ENCODE results near the gene KIF23. TPM values are rescaled to one million over a fixed set of nuclear protein-coding genes. Genes with fewer than 3 reads are reported as not detected.

Gene KIF23
- total RNA-seq, 4 donors from 2014 or later, result 0.47 to 0.81 TPM; not detected in 2

DNA sequence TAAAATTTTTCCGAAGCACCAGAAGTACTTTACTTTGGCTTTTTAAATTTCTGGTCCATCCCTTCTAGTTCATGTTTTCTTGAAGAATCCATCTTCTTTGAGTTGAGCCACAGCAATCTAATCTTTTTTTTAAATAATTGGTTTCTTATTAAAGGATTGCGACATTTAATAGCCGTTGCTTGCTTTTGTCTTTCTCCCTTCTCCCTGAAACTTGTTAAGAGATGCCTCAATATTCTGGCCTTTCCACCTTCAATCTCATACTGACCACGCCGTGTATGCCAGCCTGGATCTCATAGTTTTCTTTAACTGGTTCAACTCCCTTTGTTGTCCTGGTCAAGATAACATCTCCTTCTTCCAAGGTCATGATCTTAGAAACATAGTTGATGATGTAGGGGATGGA is 20.1 kb downstream of the KIF23 start:
- in situ Hi-C loops (cut with MboI; ENCODE audit: low sequenced_read_pairs in 4 of 4), result no loop called here
- TF ChIP-seq, protein P1, sequence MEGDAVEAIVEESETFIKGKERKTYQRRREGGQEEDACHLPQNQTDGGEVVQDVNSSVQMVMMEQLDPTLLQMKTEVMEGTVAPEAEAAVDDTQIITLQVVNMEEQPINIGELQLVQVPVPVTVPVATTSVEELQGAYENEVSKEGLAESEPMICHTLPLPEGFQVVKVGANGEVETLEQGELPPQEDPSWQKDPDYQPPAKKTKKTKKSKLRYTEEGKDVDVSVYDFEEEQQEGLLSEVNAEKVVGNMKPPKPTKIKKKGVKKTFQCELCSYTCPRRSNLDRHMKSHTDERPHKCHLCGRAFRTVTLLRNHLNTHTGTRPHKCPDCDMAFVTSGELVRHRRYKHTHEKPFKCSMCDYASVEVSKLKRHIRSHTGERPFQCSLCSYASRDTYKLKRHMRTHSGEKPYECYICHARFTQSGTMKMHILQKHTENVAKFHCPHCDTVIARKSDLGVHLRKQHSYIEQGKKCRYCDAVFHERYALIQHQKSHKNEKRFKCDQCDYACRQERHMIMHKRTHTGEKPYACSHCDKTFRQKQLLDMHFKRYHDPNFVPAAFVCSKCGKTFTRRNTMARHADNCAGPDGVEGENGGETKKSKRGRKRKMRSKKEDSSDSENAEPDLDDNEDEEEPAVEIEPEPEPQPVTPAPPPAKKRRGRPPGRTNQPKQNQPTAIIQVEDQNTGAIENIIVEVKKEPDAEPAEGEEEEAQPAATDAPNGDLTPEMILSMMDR (IDR thresholded peaks at IDR 0.05 in 4 of 5, conservative IDR thresholded peaks at IDR 0.05 in 1 of 5), result no peak
- no peak for TF ChIP-seq POLR2A (IDR thresholded peaks at IDR 0.05)
- Histone ChIP-seq H3K27me3 (no peaks in the 10 kb centered on the region), H3K4me1 (no peaks in the 10 kb centered on the region), H3K36me3 (no peaks in the 10 kb centered on the region), H3K27ac (no peak overlapping the region), H3K9me3 (no peaks in the 10 kb centered on the region), H3K4me3 (no peak overlapping the region)
- ATAC-seq (no peak), DNase-seq (no peak)
- intact Hi-C loops (cut with DNase I; ENCODE audit: low total_unique reads), result no loop called here

DNA sequence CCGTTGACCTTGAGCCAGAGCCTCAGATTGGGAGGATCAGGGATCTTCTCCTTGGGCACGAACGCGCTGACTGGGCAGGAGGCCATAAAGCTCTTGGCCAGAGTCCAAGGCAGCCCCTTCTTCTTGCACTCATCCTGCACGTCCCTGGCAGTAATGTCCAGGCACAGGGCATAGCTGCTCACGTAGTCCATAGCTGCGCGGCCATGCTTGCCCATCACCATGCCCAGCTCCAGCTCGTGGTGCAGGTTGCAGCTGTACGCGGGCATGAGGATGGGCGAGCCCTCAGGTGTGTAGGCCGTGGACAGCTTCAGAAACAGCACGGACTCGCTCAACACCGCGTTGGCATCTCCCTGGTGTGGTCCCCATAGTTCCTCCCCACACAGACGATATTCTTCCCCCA is 20.5 kb downstream of the KIF23 start:
- Histone ChIP-seq H3K4me3 (no peak overlapping the region), H3K4me1 (no peaks in the 10 kb centered on the region), H3K9me3 (no peaks in the 10 kb centered on the region), H3K36me3 (no peaks in the 10 kb centered on the region), H3K27me3 (no peaks in the 10 kb centered on the region), H3K27ac (no peak overlapping the region)
- ATAC-seq (no peak), DNase-seq (no peak)
- intact Hi-C loops (cut with DNase I; ENCODE audit: low total_unique reads), result no loop called here
- in situ Hi-C loops (cut with MboI; ENCODE audit: low sequenced_read_pairs in 4 of 4), result no loop called here
- TF ChIP-seq, protein P1 (IDR thresholded peaks at IDR 0.05 in 4 of 5, conservative IDR thresholded peaks at IDR 0.05 in 1 of 5), result no peak
- TF ChIP-seq POLR2A (IDR thresholded peaks at IDR 0.05), result no peak

DNA sequence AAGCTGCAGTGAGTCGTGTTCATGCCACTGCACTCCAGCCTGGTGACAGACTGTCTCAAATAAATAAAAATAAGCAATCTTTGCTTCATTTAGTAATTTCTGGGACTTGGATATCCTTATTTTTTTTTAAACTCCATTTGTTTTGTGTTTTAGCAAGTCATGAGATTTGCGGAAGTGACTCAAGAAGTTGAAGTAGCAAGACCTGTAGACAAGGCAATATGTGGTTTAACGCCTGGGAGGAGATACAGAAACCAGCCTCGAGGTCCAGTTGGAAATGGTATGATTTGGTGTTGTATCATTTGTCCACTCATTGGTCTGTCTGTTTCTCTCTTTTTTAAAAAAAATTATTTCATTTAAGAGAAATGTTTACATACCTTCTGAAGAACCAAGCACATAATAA is 21.8 kb downstream of the KIF23 start:
- H3K4me3 ChIP-seq, result no peak overlapping the region
- H3K27ac ChIP-seq, result no peak overlapping the region
- intact Hi-C loops (cut with DNase I; ENCODE audit: low total_unique reads), result no loop called here
- in situ Hi-C loops (cut with MboI; ENCODE audit: low sequenced_read_pairs in 4 of 4), result no loop called here
- H3K27me3 ChIP-seq, result no peaks in the 10 kb centered on the region
- no peak for TF ChIP-seq POLR2A (IDR thresholded peaks at IDR 0.05)
- TF ChIP-seq, protein P1 (IDR thresholded peaks at IDR 0.05 in 4 of 5, conservative IDR thresholded peaks at IDR 0.05 in 1 of 5), result no peak
- DNase-seq (no peak), ATAC-seq (no peak)
- H3K36me3 ChIP-seq, result no peaks in the 10 kb centered on the region
- no peaks in the 10 kb centered on the region for H3K9me3 ChIP-seq
- no peaks in the 10 kb centered on the region for H3K4me1 ChIP-seq

DNA sequence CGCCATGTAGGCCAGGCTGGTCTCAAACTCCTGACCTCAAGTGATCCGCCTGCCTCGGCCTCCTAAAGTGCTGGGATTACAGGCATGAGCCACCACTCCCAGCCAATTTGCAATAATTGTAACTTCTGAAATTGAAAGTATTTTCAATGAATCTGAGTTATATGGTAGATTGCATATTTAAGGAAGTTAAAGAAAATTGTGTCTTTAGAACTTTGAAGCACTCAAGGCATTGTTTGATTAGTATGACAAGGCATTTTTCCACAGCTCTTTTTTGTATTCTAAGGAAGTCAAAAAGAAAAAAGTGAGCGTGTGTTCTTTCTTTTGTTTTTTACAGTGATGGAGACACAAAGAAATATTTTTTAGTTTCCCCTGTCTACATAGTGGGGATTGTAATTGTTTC is 22.8 kb downstream of the KIF23 start:
- Histone ChIP-seq H3K4me3 (no peak overlapping the region), H3K27ac (no peak overlapping the region), H3K36me3 (no peaks in the 10 kb centered on the region), H3K9me3 (no peaks in the 10 kb centered on the region), H3K27me3 (no peaks in the 10 kb centered on the region), H3K4me1 (no peaks in the 10 kb centered on the region)
- TF ChIP-seq POLR2A (IDR thresholded peaks at IDR 0.05), result no peak
- TF ChIP-seq, protein P1 (IDR thresholded peaks at IDR 0.05 in 4 of 5, conservative IDR thresholded peaks at IDR 0.05 in 1 of 5), result no peak
- no peak for DNase-seq
- in situ Hi-C loops (cut with MboI; ENCODE audit: low sequenced_read_pairs in 4 of 4) (no loop called here), intact Hi-C loops (cut with DNase I; ENCODE audit: low total_unique reads) (no loop called here)
- ATAC-seq, result no peak

DNA sequence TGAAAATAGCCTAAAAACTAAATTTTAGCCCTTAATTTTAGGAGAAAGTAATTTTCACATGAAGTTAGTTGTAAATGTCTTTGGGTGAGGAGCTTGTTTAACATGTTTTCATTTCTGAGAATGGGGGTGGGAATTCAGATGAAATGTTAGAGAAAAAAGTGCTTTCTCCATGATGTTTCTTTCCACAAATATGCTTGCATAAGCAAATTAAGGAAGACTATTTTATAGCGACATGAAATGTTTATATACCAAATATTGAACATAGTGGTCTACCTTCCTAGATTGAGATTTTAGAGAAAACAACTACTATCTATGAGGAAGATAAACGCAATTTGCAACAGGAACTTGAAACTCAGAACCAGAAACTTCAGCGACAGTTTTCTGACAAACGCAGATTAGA is 25.5 kb downstream of the KIF23 start:
- Histone ChIP-seq H3K27ac (no peak overlapping the region), H3K27me3 (no peaks in the 10 kb centered on the region), H3K4me3 (no peak overlapping the region), H3K9me3 (no peaks in the 10 kb centered on the region), H3K4me1 (no peaks in the 10 kb centered on the region), H3K36me3 (no peaks in the 10 kb centered on the region)
- no peak for ATAC-seq
- DNase-seq, result no peak
- in situ Hi-C loops (cut with MboI; ENCODE audit: low sequenced_read_pairs in 4 of 4) (no loop called here), intact Hi-C loops (cut with DNase I; ENCODE audit: low total_unique reads) (no loop called here)
- TF ChIP-seq, protein P1 (IDR thresholded peaks at IDR 0.05 in 4 of 5, conservative IDR thresholded peaks at IDR 0.05 in 1 of 5), result no peak
- TF ChIP-seq POLR2A (IDR thresholded peaks at IDR 0.05), result no peak

All from gastrocnemius medialis (tissue), 4 donors.